Thymus (tissue), 14 donors: ENCODE data around the gene SLC17A7. TPM values are rescaled to one million over a fixed set of nuclear protein-coding genes. Genes with fewer than 3 reads are reported as not detected.

Source experiments
- DNase-seq, 9 donors: peaks; one replicate each; pipeline ENCODE4 v3.0.0-alpha.2; 2013; ENCODE audit warnings: low spot score in 9 of 9, low read depth in 6 of 9, missing footprints in 1 of 9
- H3K27ac ChIP-seq, 2 donors: one replicate each; pipeline ENCODE4 v1.5.1; 2013; ENCODE audit warnings: control low read depth in 1 of 2, low read depth in 1 of 2, low read length in 1 of 2, mild to moderate bottlenecking in 1 of 2, moderate library complexity in 1 of 2
- H3K27me3 ChIP-seq, 2 donors: one replicate each; pipeline ENCODE4 v1.5.1; 2013; ENCODE audit warnings: low read length in 1 of 2; ENCODE audit not compliant: control insufficient read depth in 2 of 2, insufficient read depth in 1 of 2
- H3K36me3 ChIP-seq, 2 donors: one replicate each; pipeline ENCODE4 v1.5.1; 2013; ENCODE audit warnings: low read length in 1 of 2, mild to moderate bottlenecking in 1 of 2, moderate library complexity in 1 of 2; ENCODE audit not compliant: control insufficient read depth in 2 of 2, insufficient read depth in 2 of 2
- H3K4me1 ChIP-seq, 2 donors: one replicate each; pipeline ENCODE4 v1.5.1; 2013; ENCODE audit warnings: low read length in 2 of 2; ENCODE audit not compliant: control insufficient read depth in 2 of 2, insufficient read depth in 2 of 2
- H3K4me3 ChIP-seq, 2 donors: one replicate each; pipeline ENCODE4 v1.5.1; 2013; ENCODE audit warnings: low read length in 2 of 2, control low read depth in 1 of 2, mild to moderate bottlenecking in 1 of 2
- H3K9me3 ChIP-seq, 2 donors: one replicate each; pipeline ENCODE4 v1.5.1; 2013; ENCODE audit warnings: low read length in 1 of 2, mild to moderate bottlenecking in 1 of 2; ENCODE audit not compliant: control insufficient read depth in 2 of 2, insufficient read depth in 1 of 2
- WGBS: extraction: QIAGEN DNeasy Blood & Tissue Kit; methylation state at CpG from one replicate; pipeline ENCODE4 v1.1.7; 2013; 5-methylcytosine and 5-hydroxymethylcytosine counted together
- long read RNA-seq, 10 donors: transcript quantifications; one replicate each; lab custom pipeline, GENCODE V29; 2026
- polyA plus RNA-seq: library from polyadenylated mRNA; stranded (reverse); fragments of 200-250 nt; gene quantifications from one replicate; pipeline ENCODE4 v1.2.3, GENCODE V29; 2013
- total RNA-seq: library from RNA; stranded (reverse); fragments of 120-200 nt; gene quantifications from one replicate; pipeline ENCODE4 v1.2.4, GENCODE V29; 2013
- donor health status: healthy.

SLC17A7 gene
- under 0.01 TPM for total RNA-seq
- 0.57 TPM for polyA plus RNA-seq
- long read RNA-seq, donor 1, result 0 reads
- long read RNA-seq, donor 2, partial matches to known transcripts, result 15 of 21 reads
- long read RNA-seq, donor 2, other reads (novel, unspliced or antisense), result 6 of 21 reads
- long read RNA-seq, donor 3, partial matches to known transcripts, result 44 of 49 reads
- long read RNA-seq, donor 3, other reads (novel, unspliced or antisense), result 5 of 49 reads
- long read RNA-seq, donor 4, result 0 reads
- long read RNA-seq, donor 5, partial matches to known transcripts, result 4,969 of 5,436 reads
- long read RNA-seq, donor 5, other reads (novel, unspliced or antisense), result 467 of 5,436 reads
- long read RNA-seq, donor 6, partial matches to known transcripts, result 130 of 130 reads
- long read RNA-seq, donor 6, other reads (novel, unspliced or antisense), result 0 of 130 reads
- long read RNA-seq, donor 7, result 0 reads
- long read RNA-seq, donor 8, result 0 reads
- long read RNA-seq, donor 9, result 0 reads
- long read RNA-seq, donor 10, result 0 reads

DNA sequence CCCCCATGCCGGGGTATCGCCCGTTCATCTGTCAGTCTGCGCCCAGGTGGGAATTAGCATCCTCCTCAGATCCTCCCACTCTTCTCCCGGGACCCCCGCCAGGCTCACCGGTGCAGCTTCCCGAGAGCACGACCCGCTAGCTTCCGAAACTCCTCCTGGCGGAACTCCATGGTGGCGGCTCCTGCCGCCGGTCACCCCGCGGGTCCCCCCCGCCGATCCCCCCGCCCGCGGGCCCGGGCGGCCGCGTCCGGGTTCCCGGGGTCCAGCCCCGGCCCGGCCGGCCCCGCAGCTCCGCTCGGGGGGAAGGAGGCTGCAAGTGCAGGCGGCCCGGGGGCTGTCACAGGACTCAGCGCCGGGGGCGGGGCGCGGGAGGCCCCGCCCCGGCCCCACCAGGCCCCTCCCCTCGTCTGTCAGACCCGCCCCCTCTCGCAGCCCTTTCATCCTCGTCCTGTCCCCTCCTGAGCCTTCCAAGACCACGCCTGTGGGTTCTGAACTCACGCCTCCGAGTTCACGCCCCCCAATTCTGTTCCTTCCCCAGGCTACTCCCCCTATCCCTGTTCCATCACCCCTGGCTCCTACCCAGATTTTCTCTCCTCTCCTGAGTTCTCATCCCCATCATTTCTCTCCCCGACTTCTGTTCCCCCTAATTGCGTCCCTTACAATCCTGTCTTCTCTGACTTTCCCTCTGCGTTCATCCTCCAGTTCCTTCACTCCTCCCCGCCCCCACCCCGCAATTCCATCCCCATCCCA, at the start of gene SLC17A7:
SLC17A7 (minus strand) TSS at position 318 of the 750 bp plus-strand sequence; CDS start at position 170, 148 bp downstream.
- 7% methylated on average over 56 of the region's 56 CpGs for WGBS

DNA sequence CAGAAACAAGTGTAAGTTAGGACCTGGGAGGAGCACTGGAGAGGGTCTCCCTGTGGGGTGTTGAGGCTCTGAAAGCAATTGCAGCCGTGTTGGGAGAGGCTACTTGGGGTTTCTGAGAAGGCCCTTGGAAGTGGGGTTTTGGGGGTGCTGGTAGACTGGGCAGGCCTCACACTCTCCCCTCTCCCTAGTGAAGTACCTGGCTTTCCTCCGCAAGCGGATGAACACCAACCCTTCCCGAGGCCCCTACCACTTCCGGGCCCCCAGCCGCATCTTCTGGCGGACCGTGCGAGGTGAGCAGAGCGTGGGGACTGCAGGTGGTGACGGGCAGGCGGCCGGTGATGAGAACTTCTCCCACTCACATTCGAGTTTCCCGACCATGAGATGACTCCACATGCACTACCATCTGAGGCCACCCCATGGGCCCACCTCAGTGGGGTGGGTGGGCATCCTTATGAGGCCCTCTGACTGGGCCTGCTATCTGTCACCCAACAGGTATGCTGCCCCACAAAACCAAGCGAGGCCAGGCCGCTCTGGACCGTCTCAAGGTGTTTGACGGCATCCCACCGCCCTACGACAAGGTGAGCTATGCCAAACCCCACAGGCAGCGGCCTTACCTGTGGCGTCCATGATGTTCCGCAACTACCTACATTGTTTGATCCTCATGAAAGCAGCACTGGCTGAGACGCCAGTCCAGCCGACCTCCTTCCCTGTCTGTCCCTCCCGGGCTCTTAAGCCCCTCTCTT, 49.1 kb upstream of the SLC17A7 start:
- H3K4me3 ChIP-seq, result no peak overlapping the region
- WGBS, result 94% methylated on average over 27 of the region's 27 CpGs
- peaks cover 14 to 43% of the 10 kb centered on the region in 2 donors for H3K4me1 ChIP-seq
- no peak for DNase-seq
- H3K27ac ChIP-seq, result no peak overlapping the region
- H3K27me3 ChIP-seq, result no peaks in the 10 kb centered on the region
- H3K9me3 ChIP-seq, result peaks cover 0 to 6% of the 10 kb centered on the region in 2 donors
- H3K36me3 ChIP-seq, result peaks cover 46 to 60% of the 10 kb centered on the region in 2 donors

More for the DNA sequence above, at the start of gene SLC17A7:
- H3K9me3 ChIP-seq, result peaks cover 0 to 17% of the 10 kb centered on the region in 2 donors
- peaks cover under 1 to 2% of the 10 kb centered on the region in 2 donors for H3K36me3 ChIP-seq
- no peak within 1 kb of the TSS for H3K27ac ChIP-seq
- H3K4me3 ChIP-seq, result peak within 1 kb of the TSS in 1 of 2 donors; percentile 10
- peaks cover 58 to 70% of the 10 kb centered on the region in 2 donors for H3K27me3 ChIP-seq
- peaks cover 3 to 18% of the 10 kb centered on the region in 2 donors for H3K4me1 ChIP-seq
- no peak for DNase-seq

DNA sequence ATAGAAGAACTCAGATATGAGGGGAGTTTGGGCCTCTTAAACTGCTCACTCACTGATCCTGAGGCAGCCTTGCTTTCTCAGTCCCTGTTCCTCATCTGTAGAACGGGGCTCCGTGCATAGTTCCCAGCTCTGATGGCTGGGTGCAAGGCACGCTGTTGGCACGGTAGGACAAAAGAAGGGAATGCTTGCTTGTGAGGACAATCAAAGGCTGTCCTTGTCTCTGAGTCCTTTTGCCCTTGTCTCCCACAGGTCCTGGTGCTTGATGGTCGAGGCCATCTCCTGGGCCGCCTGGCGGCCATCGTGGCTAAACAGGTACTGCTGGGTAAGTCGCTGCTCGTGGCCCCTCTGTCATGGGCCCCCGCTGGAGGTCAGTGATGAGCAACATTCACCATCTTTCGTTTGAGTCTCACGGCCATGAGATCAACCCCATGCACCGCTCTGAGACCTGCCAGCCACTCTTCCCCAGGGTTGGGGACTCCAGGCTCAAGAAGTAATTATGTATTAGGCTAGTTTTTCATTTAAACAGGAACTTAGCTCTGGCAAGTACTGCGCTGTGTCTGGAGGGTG, 48.4 kb upstream of the SLC17A7 start:
- DNase-seq, result no peak
- Histone ChIP-seq H3K9me3 (peaks cover 0 to 6% of the 10 kb centered on the region in 2 donors), H3K27ac (peak overlapping the region in 1 of 2 donors; percentile 65), H3K36me3 (peaks cover 51 to 60% of the 10 kb centered on the region in 2 donors), H3K4me3 (peak overlapping the region; percentile 80 to 97), H3K4me1 (peaks cover 14 to 38% of the 10 kb centered on the region in 2 donors), H3K27me3 (no peaks in the 10 kb centered on the region)
- 92% methylated on average over 15 of the region's 15 CpGs for WGBS

DNA sequence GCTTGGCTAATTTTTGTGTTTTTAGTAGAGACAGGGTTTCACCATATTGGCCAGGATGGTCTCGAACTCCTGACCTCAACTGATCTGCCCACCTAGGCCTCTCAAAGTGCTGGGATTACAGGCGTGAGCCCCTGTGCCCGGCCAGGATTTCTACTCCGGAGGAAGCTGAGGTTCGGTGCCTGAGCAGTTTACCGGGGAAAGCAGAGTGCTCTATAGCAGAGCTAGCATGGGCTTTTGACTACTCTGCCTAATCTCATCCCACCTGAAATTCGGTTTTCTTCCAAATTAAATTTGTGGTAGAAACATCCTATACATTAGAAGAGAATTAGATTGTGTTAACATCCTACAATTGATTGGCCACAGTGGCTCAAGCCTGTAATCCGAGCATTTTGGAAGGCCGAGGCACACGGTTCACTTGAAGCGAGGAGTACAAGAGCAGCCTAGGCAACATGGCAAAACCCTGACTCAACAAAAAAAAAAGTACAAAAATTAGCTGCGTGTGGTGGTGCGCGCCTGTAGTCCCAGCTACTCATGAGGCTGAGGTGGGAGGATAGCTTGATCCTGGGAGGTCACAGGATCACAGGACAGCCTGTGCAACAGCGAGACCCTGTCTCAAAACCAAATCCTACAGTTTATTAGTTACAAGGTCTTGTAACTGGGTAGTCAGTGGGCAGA, 47.7 kb upstream of the SLC17A7 start:
- Histone ChIP-seq H3K9me3 (peaks cover 0 to 6% of the 10 kb centered on the region in 2 donors), H3K27ac (peak overlapping the region; percentile 27 to 65), H3K4me1 (peaks cover 14 to 38% of the 10 kb centered on the region in 2 donors), H3K4me3 (peak overlapping the region; percentile 80 to 97), H3K27me3 (no peaks in the 10 kb centered on the region), H3K36me3 (peaks cover 54 to 60% of the 10 kb centered on the region in 2 donors)
- 34% methylated on average over 15 of the region's 15 CpGs for WGBS
- no peak for DNase-seq

DNA sequence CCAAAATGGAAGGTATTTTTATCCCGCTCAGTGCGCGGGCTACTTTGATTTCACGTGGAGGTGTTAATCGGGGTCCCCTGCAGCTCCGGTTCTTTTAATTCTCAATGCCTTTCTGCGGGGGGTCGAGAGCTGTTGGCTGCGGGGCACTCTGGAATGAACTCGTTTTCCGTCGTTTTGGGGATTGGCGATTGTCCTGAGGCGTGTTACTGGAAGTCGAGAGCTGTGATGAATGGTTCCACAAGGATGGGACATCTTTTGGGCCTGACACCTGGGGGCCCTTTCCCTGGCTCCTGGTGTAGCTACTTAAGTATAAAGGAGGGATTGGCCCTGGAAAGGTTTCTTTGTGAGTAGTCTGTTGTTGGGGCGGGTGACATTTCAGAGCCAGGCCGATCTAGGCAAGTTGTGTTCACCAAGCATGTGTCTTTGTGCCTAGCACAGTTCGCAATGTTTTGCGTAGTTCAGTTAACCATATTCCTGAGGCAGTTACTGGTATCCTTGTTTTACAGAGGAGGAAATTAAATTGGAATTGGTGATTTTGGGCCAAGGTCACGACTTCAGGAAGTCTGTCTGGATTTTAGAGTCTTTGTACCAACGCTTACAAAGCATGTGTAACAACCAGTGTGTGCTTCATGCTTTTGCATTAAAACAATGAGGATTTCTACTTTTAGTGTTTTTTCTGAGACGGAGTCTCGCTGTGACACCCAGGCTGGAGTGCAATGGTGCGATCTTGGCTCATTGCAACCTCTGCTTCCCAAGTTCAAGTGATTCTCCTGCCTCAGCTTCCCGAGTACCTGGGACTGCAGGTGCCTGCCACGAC, 46.9 kb upstream of the SLC17A7 start:
- no peak for DNase-seq
- H3K27ac ChIP-seq, result peak overlapping the region; percentile 82 to 90

DNA sequence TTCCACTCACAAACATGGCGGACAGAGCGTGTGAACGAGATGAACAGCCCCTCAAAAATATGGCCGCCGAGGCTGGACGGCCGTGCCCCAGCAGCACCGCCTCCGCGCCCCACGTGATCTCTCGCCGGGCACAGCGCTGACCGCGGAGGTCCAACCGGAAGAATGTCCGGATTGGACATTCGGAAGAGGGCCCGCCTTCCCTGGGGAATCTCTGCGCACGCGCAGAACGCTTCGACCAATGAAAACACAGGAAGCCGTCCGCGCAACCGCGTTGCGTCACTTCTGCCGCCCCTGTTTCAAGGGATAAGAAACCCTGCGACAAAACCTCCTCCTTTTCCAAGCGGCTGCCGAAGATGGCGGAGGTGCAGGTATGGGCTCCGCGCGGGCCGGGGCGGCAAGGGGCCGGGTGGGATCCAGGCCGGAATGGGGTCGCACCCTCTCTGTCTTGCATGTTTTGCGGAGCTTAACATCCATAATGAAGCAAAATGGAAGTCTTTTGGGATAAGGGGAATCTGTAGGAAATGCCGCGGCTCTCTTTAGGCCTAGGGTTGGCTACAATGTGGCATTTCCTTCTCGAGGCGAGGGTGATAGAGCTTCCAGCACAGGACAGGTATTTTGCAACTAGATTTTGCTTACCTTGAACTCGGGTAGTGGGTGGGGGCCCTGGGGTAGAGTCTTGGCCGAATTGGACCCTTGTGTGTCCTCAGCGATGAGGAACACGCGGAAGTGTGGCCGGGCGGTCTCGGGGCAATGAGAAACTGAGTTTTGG, 46.1 kb upstream of the SLC17A7 start, which contains the start of gene RPL13A:
RPL13A (plus strand) TSS at position 332 of the 769 bp plus-strand sequence; CDS start at position 354, 22 bp downstream.
- WGBS, result under 1% methylated on average over 57 of the region's 57 CpGs
- H3K4me3 ChIP-seq, result peak within 1 kb of the TSS; percentile 80 to 97
- peaks cover 47 to 58% of the 10 kb centered on the region in 2 donors for H3K36me3 ChIP-seq
- no peaks in the 10 kb centered on the region for H3K27me3 ChIP-seq
- peak; percentile 99 to 100 (median 100) for DNase-seq
- H3K27ac ChIP-seq, result peak within 1 kb of the TSS; percentile 82 to 91
- peaks cover 14 to 38% of the 10 kb centered on the region in 2 donors for H3K4me1 ChIP-seq
- peaks cover 0 to 6% of the 10 kb centered on the region in 2 donors for H3K9me3 ChIP-seq

More for the DNA sequence above, 46.9 kb upstream of the SLC17A7 start:
- Histone ChIP-seq H3K4me3 (peak overlapping the region; percentile 80 to 97), H3K4me1 (peaks cover 14 to 38% of the 10 kb centered on the region in 2 donors), H3K9me3 (peaks cover 0 to 6% of the 10 kb centered on the region in 2 donors), H3K27me3 (no peaks in the 10 kb centered on the region), H3K36me3 (peaks cover 54 to 61% of the 10 kb centered on the region in 2 donors)
- 2% methylated on average over 26 of the region's 26 CpGs for WGBS

DNA sequence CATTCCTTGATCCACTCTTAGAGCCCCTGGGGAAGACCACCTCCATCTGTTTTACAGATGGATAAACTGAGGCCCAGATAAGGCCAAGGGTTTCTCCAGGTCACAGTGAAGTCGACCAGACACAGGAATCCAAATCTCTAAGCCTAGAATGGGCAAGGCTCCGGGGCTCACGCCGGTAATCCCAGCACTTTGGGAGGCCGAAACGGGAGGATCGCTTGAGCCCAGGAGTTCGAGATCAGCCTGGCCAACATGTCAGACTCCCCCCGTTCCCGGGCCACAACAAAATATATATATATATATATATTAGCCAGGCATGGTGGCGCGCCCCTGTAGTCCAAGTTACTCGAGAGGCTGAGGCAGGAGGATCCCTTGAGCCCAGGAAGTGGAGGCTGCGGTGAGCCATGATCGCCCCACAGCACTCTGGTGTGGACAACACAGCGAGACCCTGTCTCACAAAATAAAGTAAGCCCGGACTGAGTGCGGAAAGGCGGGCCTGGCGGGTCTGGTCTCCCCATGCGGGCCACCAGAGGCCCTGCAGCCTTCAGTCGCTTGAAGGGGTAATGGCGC, 45.5 kb upstream of the SLC17A7 start:
- H3K4me3 ChIP-seq, result peak overlapping the region; percentile 28 to 80
- H3K27ac ChIP-seq, result peak overlapping the region; percentile 80 to 91
- no peak for DNase-seq
- H3K9me3 ChIP-seq, result peaks cover 0 to 6% of the 10 kb centered on the region in 2 donors
- H3K27me3 ChIP-seq, result no peaks in the 10 kb centered on the region
- 68% methylated on average over 23 of the region's 23 CpGs for WGBS
- peaks cover 14 to 38% of the 10 kb centered on the region in 2 donors for H3K4me1 ChIP-seq
- H3K36me3 ChIP-seq, result peaks cover 43 to 53% of the 10 kb centered on the region in 2 donors
